ENCODE results near the gene GPD2.

GPD2 gene

DNA sequence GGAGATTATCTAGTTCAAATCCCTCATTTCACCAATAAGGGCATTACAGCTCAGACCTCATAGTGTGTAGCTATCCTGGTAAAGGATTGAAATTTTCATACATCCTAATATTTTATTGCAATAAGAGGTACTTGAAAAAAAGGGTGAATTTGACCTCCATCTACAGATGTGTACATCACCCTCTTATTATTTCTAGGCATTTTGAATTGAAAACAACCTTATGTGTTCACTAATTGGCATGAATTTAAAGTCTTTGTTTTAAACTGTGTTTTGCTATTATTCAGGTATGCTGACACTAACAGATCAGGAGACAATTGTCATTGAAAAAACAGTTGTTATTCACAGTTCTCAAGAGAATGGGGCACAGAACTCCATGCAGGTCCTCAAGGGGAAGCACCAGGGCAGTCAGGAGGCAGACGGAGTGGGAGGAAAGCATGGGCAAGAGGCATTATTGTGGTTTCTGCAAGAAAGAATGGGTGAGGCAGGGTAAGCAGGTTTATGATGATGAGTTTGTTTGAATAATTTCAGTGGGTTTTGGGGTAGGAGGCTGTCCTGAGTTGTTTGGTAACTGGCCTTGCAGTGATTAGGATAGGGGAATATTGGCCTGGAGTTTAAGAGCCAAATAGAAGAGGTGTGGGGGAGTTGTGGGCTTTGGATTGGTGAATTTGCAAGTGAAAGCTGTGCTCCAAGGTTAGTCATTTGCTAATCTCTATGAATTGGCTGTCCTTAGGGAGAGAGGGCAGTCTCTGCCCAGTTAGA is 194.6 kb downstream of the GPD2 start:
- no peak for DNase-seq
- H2AFZ ChIP-seq (ENCODE audit: low read depth, low read length) = no peak overlapping the region

DNA sequence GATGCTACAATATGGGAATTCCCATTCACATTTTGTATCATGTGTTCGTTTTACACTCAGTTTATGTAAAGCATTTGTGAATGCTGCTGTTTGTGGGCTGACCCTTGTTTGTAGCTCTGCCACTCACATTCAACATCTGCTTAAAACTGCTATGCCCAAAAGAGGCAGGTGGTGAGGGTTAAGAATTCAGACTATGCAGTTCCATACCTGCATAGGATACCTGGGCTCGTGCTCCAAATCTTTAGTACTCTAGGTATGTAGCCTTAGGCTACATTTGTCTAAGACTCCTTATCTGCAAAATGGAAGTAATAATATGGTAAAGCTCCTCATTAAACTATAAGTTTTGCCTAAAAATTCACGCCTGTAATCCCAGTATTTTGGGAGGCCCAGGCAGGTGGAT is 199.5 kb downstream of the GPD2 start:
- no peaks in the 10 kb centered on the region for H3K36me3 ChIP-seq (ENCODE audit: insufficient read depth, low read length)
- H3K27me3 ChIP-seq (ENCODE audit: insufficient read depth, low read length, poor library complexity) = no peaks in the 10 kb centered on the region
- DNase-seq = no peak
- H3K4me3 ChIP-seq (ENCODE audit: low read depth in 1 of 2, low read length in 2 of 2) = no peak overlapping the region
- ATAC-seq (ENCODE audit: insufficient read depth, low read depth) = no peak
- no peak overlapping the region for H3K27ac ChIP-seq (ENCODE audit: low read length)
- no peaks in the 10 kb centered on the region for H4K20me1 ChIP-seq (ENCODE audit: insufficient read depth, low read length)
- H3K9me3 ChIP-seq (ENCODE audit: insufficient read depth, low read length, severe bottlenecking) = peaks cover 6% of the 10 kb centered on the region
- H3K4me2 ChIP-seq (ENCODE audit: insufficient read depth, low read length) = no peak overlapping the region
- H3K4me1 ChIP-seq (ENCODE audit: insufficient read depth, low read length) = peaks cover 7% of the 10 kb centered on the region; the same call in 1 of the 2 replicates
- H3K79me2 ChIP-seq (ENCODE audit: insufficient read depth, low read length) = no peaks in the 10 kb centered on the region
- no peak overlapping the region for H3K9ac ChIP-seq (ENCODE audit: low read depth, low read length)
- TF ChIP-seq, protein P1, sequence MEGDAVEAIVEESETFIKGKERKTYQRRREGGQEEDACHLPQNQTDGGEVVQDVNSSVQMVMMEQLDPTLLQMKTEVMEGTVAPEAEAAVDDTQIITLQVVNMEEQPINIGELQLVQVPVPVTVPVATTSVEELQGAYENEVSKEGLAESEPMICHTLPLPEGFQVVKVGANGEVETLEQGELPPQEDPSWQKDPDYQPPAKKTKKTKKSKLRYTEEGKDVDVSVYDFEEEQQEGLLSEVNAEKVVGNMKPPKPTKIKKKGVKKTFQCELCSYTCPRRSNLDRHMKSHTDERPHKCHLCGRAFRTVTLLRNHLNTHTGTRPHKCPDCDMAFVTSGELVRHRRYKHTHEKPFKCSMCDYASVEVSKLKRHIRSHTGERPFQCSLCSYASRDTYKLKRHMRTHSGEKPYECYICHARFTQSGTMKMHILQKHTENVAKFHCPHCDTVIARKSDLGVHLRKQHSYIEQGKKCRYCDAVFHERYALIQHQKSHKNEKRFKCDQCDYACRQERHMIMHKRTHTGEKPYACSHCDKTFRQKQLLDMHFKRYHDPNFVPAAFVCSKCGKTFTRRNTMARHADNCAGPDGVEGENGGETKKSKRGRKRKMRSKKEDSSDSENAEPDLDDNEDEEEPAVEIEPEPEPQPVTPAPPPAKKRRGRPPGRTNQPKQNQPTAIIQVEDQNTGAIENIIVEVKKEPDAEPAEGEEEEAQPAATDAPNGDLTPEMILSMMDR (IDR thresholded peaks at IDR 0.05; ENCODE audit: borderline replicate concordance, extremely low read depth, low read length, poor library complexity, severe bottlenecking) = no peak
- TF ChIP-seq EZH2 (IDR thresholded peaks at IDR 0.05; ENCODE audit: borderline replicate concordance, low read depth, low read length, severe bottlenecking) = no peak
- H2AFZ ChIP-seq (ENCODE audit: low read depth, low read length) = no peak overlapping the region

More for the DNA sequence above, 194.6 kb downstream of the GPD2 start:
- H3K9me3 ChIP-seq (ENCODE audit: insufficient read depth, low read length, severe bottlenecking) = no peaks in the 10 kb centered on the region
- H3K27me3 ChIP-seq (ENCODE audit: insufficient read depth, low read length, poor library complexity) = no peaks in the 10 kb centered on the region
- no peak for ATAC-seq (ENCODE audit: insufficient read depth, low read depth)
- H4K20me1 ChIP-seq (ENCODE audit: insufficient read depth, low read length) = no peaks in the 10 kb centered on the region
- no peaks in the 10 kb centered on the region for H3K79me2 ChIP-seq (ENCODE audit: insufficient read depth, low read length)
- no peaks in the 10 kb centered on the region for H3K4me1 ChIP-seq (ENCODE audit: insufficient read depth, low read length)
- H3K4me3 ChIP-seq (ENCODE audit: low read depth in 1 of 2, low read length in 2 of 2) = no peak overlapping the region
- no peaks in the 10 kb centered on the region for H3K36me3 ChIP-seq (ENCODE audit: insufficient read depth, low read length)
- no peak overlapping the region for H3K27ac ChIP-seq (ENCODE audit: low read length)
- no peak for TF ChIP-seq EZH2 (IDR thresholded peaks at IDR 0.05; ENCODE audit: borderline replicate concordance, low read depth, low read length, severe bottlenecking)
- TF ChIP-seq, protein P1 (IDR thresholded peaks at IDR 0.05; ENCODE audit: borderline replicate concordance, extremely low read depth, low read length, poor library complexity, severe bottlenecking) = no peak
- no peak overlapping the region for H3K9ac ChIP-seq (ENCODE audit: low read depth, low read length)
- H3K4me2 ChIP-seq (ENCODE audit: insufficient read depth, low read length) = no peak overlapping the region

All from DND-41 (cell line).